ENCODE results near the gene LMBR1.

DNA sequence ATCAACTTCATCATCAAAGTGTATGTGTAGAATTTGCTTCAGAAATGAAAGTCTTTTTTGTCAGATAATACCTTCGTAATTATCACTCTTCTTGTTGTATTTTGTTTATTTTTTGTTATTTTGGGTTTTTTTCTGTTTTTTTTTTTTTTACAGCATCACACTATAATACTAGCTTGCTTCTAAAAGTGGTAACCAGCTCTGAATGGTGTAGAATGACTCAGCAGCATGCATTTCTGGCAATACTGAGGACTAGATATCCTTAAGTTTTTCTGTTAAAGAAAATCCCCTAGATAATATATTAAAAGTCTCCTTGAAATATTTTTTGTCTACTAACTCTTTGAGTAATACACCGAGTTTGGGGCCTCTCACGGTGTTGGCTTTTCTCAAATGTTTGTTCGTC, 109.1 kb downstream of the LMBR1 start:
- TF ChIP-seq EZH2 (IDR thresholded peaks at IDR 0.05; ENCODE audit: insufficient read depth, poor library complexity, severe bottlenecking) (no peak), EZH2phosphoT487 (IDR thresholded peaks at IDR 0.05; ENCODE audit: insufficient read depth, low read depth) (no peak)

Data from GM23248 (cell line).